H9 (cell line): ENCODE measurements around the gene AP3B2. TPM values are rescaled to one million over a fixed set of nuclear protein-coding genes. Genes with fewer than 3 reads are reported as not detected.

Source experiments
- DNase-seq: peaks from one replicate; pipeline ENCODE4 v3.0.0-alpha.2; 2017
- H2AFZ ChIP-seq: one replicate; pipeline ENCODE4 v1.6.1; 2013; ENCODE audit warnings: mild to moderate bottlenecking, low read length, control low read depth, moderate library complexity
- H2AK5ac ChIP-seq: 2 replicates; pipeline ENCODE4 v1.6.1; 2013; ENCODE audit warnings: low read length, control low read depth, mixed read lengths; ENCODE audit not compliant: insufficient read length
- H2BK120ac ChIP-seq: one replicate; pipeline ENCODE4 v1.6.1; 2013; ENCODE audit warnings: low read depth, mild to moderate bottlenecking, low read length, control low read depth, inconsistent platforms; ENCODE audit not compliant: poor library complexity, severe bottlenecking
- H2BK12ac ChIP-seq: 2 replicates; pipeline ENCODE4 v1.6.1; 2013; ENCODE audit warnings: low read length, control low read depth, mixed read lengths, low read depth; ENCODE audit not compliant: insufficient read length
- H2BK15ac ChIP-seq: 2 replicates; pipeline ENCODE4 v1.6.1; 2013; ENCODE audit warnings: low read depth, low read length, control low read depth
- H2BK20ac ChIP-seq: one replicate; pipeline ENCODE4 v1.6.1; 2013; ENCODE audit warnings: low read depth, mild to moderate bottlenecking, low read length, control low read depth, inconsistent platforms; ENCODE audit not compliant: poor library complexity, severe bottlenecking
- H2BK5ac ChIP-seq: 2 replicates; pipeline ENCODE4 v1.6.1; 2013; ENCODE audit warnings: low read length, control low read depth, mixed read lengths; ENCODE audit not compliant: insufficient read length
- H3K14ac ChIP-seq: 2 replicates; pipeline ENCODE4 v1.6.1; 2013; ENCODE audit warnings: low read length, control low read depth; ENCODE audit not compliant: insufficient read depth
- H3K18ac ChIP-seq: 2 replicates; pipeline ENCODE4 v1.6.1; 2013; ENCODE audit warnings: low read depth, mild to moderate bottlenecking, mixed read lengths, low read length, control low read depth; ENCODE audit not compliant: insufficient read length
- H3K23ac ChIP-seq: 2 replicates; pipeline ENCODE4 v1.6.1; 2013; ENCODE audit warnings: low read length, control low read depth, mixed read lengths, low read depth; ENCODE audit not compliant: insufficient read length
- H3K23me2 ChIP-seq: 2 replicates; pipeline ENCODE4 v1.6.1; 2013; ENCODE audit warnings: low read depth, mild to moderate bottlenecking, mixed read lengths, low read length, control low read depth; ENCODE audit not compliant: insufficient read length, poor library complexity, severe bottlenecking
- H3K27ac ChIP-seq: 2 replicates; pipeline ENCODE4 v1.5.1; 2013; ENCODE audit warnings: low read length, control low read depth, mixed read lengths, low read depth; ENCODE audit not compliant: insufficient read length
- H3K27me3 ChIP-seq: 2 replicates; pipeline ENCODE4 v1.6.1; 2013; ENCODE audit warnings: low read length, control low read depth, inconsistent platforms; ENCODE audit not compliant: insufficient read depth
- H3K4ac ChIP-seq: 2 replicates; pipeline ENCODE4 v1.6.1; 2013; ENCODE audit warnings: low read depth, mild to moderate bottlenecking, control low read depth, inconsistent platforms, low read length, moderate library complexity
- H3K4me1 ChIP-seq: 2 replicates; pipeline ENCODE4 v1.6.1; 2013; ENCODE audit warnings: low read length, control low read depth, inconsistent platforms; ENCODE audit not compliant: insufficient read depth
- H3K4me2 ChIP-seq: 2 replicates; pipeline ENCODE4 v1.6.1; 2013; ENCODE audit warnings: low read length, control low read depth, mixed read lengths; ENCODE audit not compliant: insufficient read length, insufficient read depth
- H3K56ac ChIP-seq: 2 replicates; pipeline ENCODE4 v1.6.1; 2013; ENCODE audit warnings: low read depth, mild to moderate bottlenecking, mixed read lengths, low read length, control low read depth; ENCODE audit not compliant: insufficient read length
- H3K79me1 ChIP-seq: 2 replicates; pipeline ENCODE4 v1.6.1; 2013; ENCODE audit warnings: low read depth, mild to moderate bottlenecking, moderate library complexity, low read length, control low read depth, inconsistent platforms; ENCODE audit not compliant: insufficient read depth, poor library complexity, severe bottlenecking
- H3K79me2 ChIP-seq: 2 replicates; pipeline ENCODE4 v1.6.1; 2013; ENCODE audit warnings: low read length, control low read depth, inconsistent platforms; ENCODE audit not compliant: insufficient read depth
- H3K9ac ChIP-seq: 2 replicates; pipeline ENCODE4 v1.6.1; 2013; ENCODE audit warnings: low read length, control low read depth, mixed read lengths; ENCODE audit not compliant: insufficient read length; ENCODE audit errors: extremely low read depth
- H3K9me3 ChIP-seq: one replicate; pipeline ENCODE4 v1.6.1; 2013; ENCODE audit warnings: low read depth, low read length, inconsistent platforms; ENCODE audit not compliant: control insufficient read depth
- H3T11ph ChIP-seq: one replicate; pipeline ENCODE4 v1.6.1; 2013; ENCODE audit warnings: mild to moderate bottlenecking, low read length, control low read depth, inconsistent platforms
- H4K20me1 ChIP-seq: one replicate; pipeline ENCODE4 v1.6.1; 2013; ENCODE audit not compliant: control insufficient read depth, insufficient read length, insufficient read depth
- H4K5ac ChIP-seq: 2 replicates; pipeline ENCODE4 v1.6.1; 2013; ENCODE audit warnings: low read depth, mild to moderate bottlenecking, mixed read lengths, low read length, control low read depth; ENCODE audit not compliant: insufficient read length
- H4K8ac ChIP-seq: replicated peaks from 2 replicates; pipeline ENCODE4 v1.6.1; 2013; ENCODE audit warnings: low read length, control low read depth, mixed read lengths, low read depth; ENCODE audit not compliant: insufficient read length
- H4K91ac ChIP-seq: 2 replicates; pipeline ENCODE4 v1.6.1; 2013; ENCODE audit warnings: low read depth, mild to moderate bottlenecking, moderate library complexity, mixed read lengths, low read length, control low read depth; ENCODE audit not compliant: insufficient read length
- H3K27ac Mint-ChIP-seq, 3 experiments: 2 replicates in 2 of 3; 3 replicates in 1 of 3; pipeline ENCODE4 v1.8.0; 2020 to 2021; ENCODE audit warnings: mixed read lengths in 3 of 3, mild to moderate bottlenecking in 1 of 3, moderate library complexity in 1 of 3
- H3K27me3 Mint-ChIP-seq: 2 replicates; pipeline ENCODE4 v1.8.0; 2021; ENCODE audit warnings: low read depth, mild to moderate bottlenecking, moderate library complexity, mixed read lengths
- H3K36me3 Mint-ChIP-seq, 3 experiments: 2 replicates in 2 of 3; 3 replicates in 1 of 3; pipeline ENCODE4 v1.8.0; 2020 to 2021; ENCODE audit warnings: low read depth in 3 of 3, mixed read lengths in 3 of 3; ENCODE audit not compliant: insufficient read depth in 1 of 3
- H3K4me1 Mint-ChIP-seq, 2 experiments: 2 replicates each; pipeline ENCODE4 v1.8.0; 2020; ENCODE audit warnings: mixed read lengths in 2 of 2
- H3K4me3 Mint-ChIP-seq, 2 experiments: 2 replicates in 1 of 2; 3 replicates in 1 of 2; pipeline ENCODE4 v1.8.0; 2020 to 2021; ENCODE audit warnings: mild to moderate bottlenecking in 2 of 2, mixed read lengths in 2 of 2, moderate library complexity in 1 of 2
- H3K9me3 Mint-ChIP-seq, 2 experiments: 2 replicates in 1 of 2; 3 replicates in 1 of 2; pipeline ENCODE4 v1.8.0; 2020; ENCODE audit warnings: mild to moderate bottlenecking in 2 of 2, mixed read lengths in 2 of 2, moderate library complexity in 1 of 2
- WGBS: extraction: QIAGEN DNeasy Blood & Tissue Kit; methylation state at CpG from one replicate; pipeline ENCODE4 v1.1.7; 2013; ENCODE audit warnings: missing lambda C conversion rate, low lambda C conversion rate, mixed read lengths; ENCODE audit not compliant: insufficient read length; ENCODE audit errors: extremely low coverage; 5-methylcytosine and 5-hydroxymethylcytosine counted together
- total RNA-seq: library from RNA; stranded (reverse); gene quantifications from 2 replicates; pipeline ENCODE4 v1.2.1, GENCODE V29; 2021
- TF ChIP-seq, protein P1 (sequence below): fragments of 200-600 bp; sonication (generic); conservative IDR thresholded peaks from 3 replicates; pipeline ENCODE4 v1.8.0; 2021; ENCODE audit warnings: antibody characterized with exemption, mild to moderate bottlenecking

The AP3B2 gene
- total RNA-seq, 1 experiment from 2014 or later, result 10.6 TPM

DNA sequence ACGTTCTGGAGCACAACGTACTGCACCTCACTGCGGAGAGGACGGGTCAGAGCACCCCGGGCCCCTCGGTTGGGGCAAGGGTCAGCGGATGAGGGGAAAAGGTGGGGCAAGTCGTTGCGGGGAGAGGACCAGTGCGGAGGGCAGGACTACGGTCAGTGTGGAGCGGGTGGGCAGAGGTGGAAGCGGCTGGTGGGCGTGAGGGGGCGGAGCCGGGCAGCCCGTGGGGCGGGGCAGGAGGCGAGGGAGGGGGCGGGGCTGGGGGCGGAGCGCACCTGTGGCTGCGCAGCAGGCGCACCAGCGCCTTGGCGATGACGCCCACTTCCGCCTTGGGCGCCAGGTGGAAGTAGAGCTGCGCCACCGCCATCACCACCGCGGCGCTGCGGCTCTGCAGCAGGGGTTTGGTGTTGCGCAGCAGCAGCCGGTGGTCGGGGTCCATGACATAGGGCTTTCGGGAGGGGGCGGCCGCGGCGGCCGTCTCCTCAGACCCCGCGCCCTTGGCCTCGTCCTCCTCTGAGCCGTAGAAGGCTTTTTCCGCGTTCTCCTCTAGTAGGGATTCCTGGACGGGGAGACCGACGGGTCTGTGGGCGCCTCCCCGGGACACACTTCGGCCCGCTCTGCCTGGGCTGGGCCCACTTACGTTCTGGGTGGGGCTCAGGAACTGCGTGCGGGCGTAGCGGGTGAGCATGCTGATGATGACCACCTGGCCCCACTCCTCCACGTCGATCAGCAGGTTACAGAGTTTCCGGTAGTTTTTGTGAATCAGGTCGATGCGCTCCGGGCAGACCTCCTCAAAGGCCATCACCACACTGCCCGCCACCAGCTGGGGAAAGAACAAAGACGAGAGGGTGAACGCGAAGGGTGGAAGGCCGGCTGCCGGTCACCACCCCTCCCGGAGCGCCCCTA, 29.2 kb downstream of the AP3B2 start:
- no peak overlapping the region for H2BK12ac ChIP-seq
- WGBS, result no CpG with 5 or more reads among the region's 76 CpGs
- DNase-seq, result peak; percentile 94
- H3K4me3 Mint-ChIP-seq, result peak overlapping the region; percentile 90 to 93
- no peaks in the 10 kb centered on the region for H3K9me3 Mint-ChIP-seq
- H3K4me1 Mint-ChIP-seq, result peaks cover 14 to 15% of the 10 kb centered on the region in 2 experiments
- no peak overlapping the region for H4K5ac ChIP-seq
- no peak overlapping the region for H3K23ac ChIP-seq
- peak overlapping the region; percentile 63 to 97 (median 84); a peak in 5 of 7 replicates for H3K27ac Mint-ChIP-seq
- H3K14ac ChIP-seq, result peak overlapping the region; percentile 57
- no peak overlapping the region for H2AFZ ChIP-seq
- TF ChIP-seq, protein P1, sequence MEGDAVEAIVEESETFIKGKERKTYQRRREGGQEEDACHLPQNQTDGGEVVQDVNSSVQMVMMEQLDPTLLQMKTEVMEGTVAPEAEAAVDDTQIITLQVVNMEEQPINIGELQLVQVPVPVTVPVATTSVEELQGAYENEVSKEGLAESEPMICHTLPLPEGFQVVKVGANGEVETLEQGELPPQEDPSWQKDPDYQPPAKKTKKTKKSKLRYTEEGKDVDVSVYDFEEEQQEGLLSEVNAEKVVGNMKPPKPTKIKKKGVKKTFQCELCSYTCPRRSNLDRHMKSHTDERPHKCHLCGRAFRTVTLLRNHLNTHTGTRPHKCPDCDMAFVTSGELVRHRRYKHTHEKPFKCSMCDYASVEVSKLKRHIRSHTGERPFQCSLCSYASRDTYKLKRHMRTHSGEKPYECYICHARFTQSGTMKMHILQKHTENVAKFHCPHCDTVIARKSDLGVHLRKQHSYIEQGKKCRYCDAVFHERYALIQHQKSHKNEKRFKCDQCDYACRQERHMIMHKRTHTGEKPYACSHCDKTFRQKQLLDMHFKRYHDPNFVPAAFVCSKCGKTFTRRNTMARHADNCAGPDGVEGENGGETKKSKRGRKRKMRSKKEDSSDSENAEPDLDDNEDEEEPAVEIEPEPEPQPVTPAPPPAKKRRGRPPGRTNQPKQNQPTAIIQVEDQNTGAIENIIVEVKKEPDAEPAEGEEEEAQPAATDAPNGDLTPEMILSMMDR, result peak; percentile 60
- no peak overlapping the region for H2BK15ac ChIP-seq
- H3K4me2 ChIP-seq, result peak overlapping the region; percentile 52
- no peak overlapping the region for H3T11ph ChIP-seq
- H3K9ac ChIP-seq, result peak overlapping the region; percentile 5
- H2AK5ac ChIP-seq, result no peak overlapping the region
- H4K20me1 ChIP-seq, result no peaks in the 10 kb centered on the region
- H3K56ac ChIP-seq, result no peak overlapping the region
- H3K79me1 ChIP-seq, result no peaks in the 10 kb centered on the region
- no peak overlapping the region for H3K4ac ChIP-seq
- no peaks in the 10 kb centered on the region for H3K36me3 Mint-ChIP-seq
- peaks cover 15% of the 10 kb centered on the region for H3K23me2 ChIP-seq
- H2BK5ac ChIP-seq, result no peak overlapping the region
- H3K27ac ChIP-seq, result no peak overlapping the region
- H4K91ac ChIP-seq, result no peak overlapping the region
- H3K27me3 ChIP-seq, result no peaks in the 10 kb centered on the region
- H3K4me1 ChIP-seq, result no peaks in the 10 kb centered on the region
- H3K9me3 ChIP-seq, result no peaks in the 10 kb centered on the region
- no peak overlapping the region for H2BK120ac ChIP-seq
- H3K18ac ChIP-seq, result peak overlapping the region; percentile 49
- no peaks in the 10 kb centered on the region for H3K79me2 ChIP-seq
- peaks cover 19% of the 10 kb centered on the region for H3K27me3 Mint-ChIP-seq
- H4K8ac ChIP-seq, result no peak overlapping the region
- H2BK20ac ChIP-seq, result no peak overlapping the region
